WTC11 (cell line): ENCODE measurements around the gene ATP6V1G1. TPM values are rescaled to one million over a fixed set of nuclear protein-coding genes. Genes with fewer than 3 reads are reported as not detected.

Source experiments
- ATAC-seq: fragments of 200-7000 bp; cut with Tn5 transposase; 2 replicates; pipeline ENCODE4 v1.10.0; 2021; ENCODE audit warnings: mild to moderate bottlenecking, moderate library complexity
- CTCF ChIA-PET: fragments of 300-600 bp; sonication (Branson Sonifier 250); formaldehyde crosslinking; loops from one replicate; lab custom pipeline; 2021; ENCODE audit warnings: antibody characterized with exemption; lab: Charles Lee
- POLR2A ChIA-PET: fragments of 350-600 bp; sonication (Branson Sonifier 250); formaldehyde crosslinking; loops from one replicate; lab custom pipeline; 2021; ENCODE audit warnings: antibody characterized with exemption; lab: Charles Lee
- DNase-seq: peaks from one replicate; pipeline ENCODE4 v3.0.0; 2021; ENCODE audit warnings: low spot score
- H3K27ac Mint-ChIP-seq: 2 replicates; pipeline ENCODE4 v1.8.0; 2021; ENCODE audit warnings: mixed read lengths
- H3K27me3 Mint-ChIP-seq: 2 replicates; pipeline ENCODE4 v1.8.0; 2021; ENCODE audit warnings: low read depth, mild to moderate bottlenecking, moderate library complexity, mixed read lengths
- H3K36me3 Mint-ChIP-seq: 2 replicates; pipeline ENCODE4 v1.8.0; 2021; ENCODE audit warnings: mixed read lengths
- H3K4me1 Mint-ChIP-seq: 2 replicates; pipeline ENCODE4 v1.8.0; 2022; ENCODE audit warnings: mixed read lengths
- H3K4me3 Mint-ChIP-seq: 2 replicates; pipeline ENCODE4 v1.8.0; 2021; ENCODE audit warnings: mild to moderate bottlenecking, moderate library complexity, mixed read lengths
- H3K9me3 Mint-ChIP-seq: 2 replicates; pipeline ENCODE4 v1.8.0; 2021; ENCODE audit warnings: mixed read lengths
- ELF4 ChIP-seq: sonication (generic); formaldehyde crosslinking; IDR thresholded peaks from 2 replicates; pipeline ENCODE4 v1.8.1; 2022; ENCODE audit warnings: low read depth, mild to moderate bottlenecking, moderate library complexity, missing genetic modification reagents
- FOXP1 ChIP-seq: sonication (generic); formaldehyde crosslinking; IDR thresholded peaks from 2 replicates; pipeline ENCODE4 v1.8.0; 2022; ENCODE audit warnings: missing genetic modification reagents, mild to moderate bottlenecking, moderate library complexity, borderline replicate concordance
- IRF2 ChIP-seq: sonication (generic); formaldehyde crosslinking; IDR thresholded peaks from 2 replicates; pipeline ENCODE4 v1.8.0; 2022; ENCODE audit warnings: low read depth, missing genetic modification reagents, borderline replicate concordance
- NFYB ChIP-seq: sonication (generic); formaldehyde crosslinking; conservative IDR thresholded peaks from 2 replicates; pipeline ENCODE4 v1.8.0; 2022; ENCODE audit warnings: low read depth, missing genetic modification reagents
- NR3C1 ChIP-seq: sonication (generic); formaldehyde crosslinking; conservative IDR thresholded peaks from 2 replicates; pipeline ENCODE4 v1.8.1; 2023; ENCODE audit warnings: low read depth, mild to moderate bottlenecking, missing genetic modification reagents
- PREB ChIP-seq: sonication (generic); formaldehyde crosslinking; IDR thresholded peaks from 2 replicates; pipeline ENCODE4 v1.8.1; 2022; ENCODE audit warnings: mild to moderate bottlenecking, missing genetic modification reagents, moderate library complexity, borderline replicate concordance
- RELA ChIP-seq: sonication (generic); formaldehyde crosslinking; IDR thresholded peaks from 2 replicates; pipeline ENCODE4 v1.8.1; 2022; ENCODE audit warnings: missing genetic modification reagents, mild to moderate bottlenecking, borderline replicate concordance
- SMAD3 ChIP-seq: sonication (generic); formaldehyde crosslinking; IDR thresholded peaks from 2 replicates; pipeline ENCODE4 v1.8.0; 2022; ENCODE audit warnings: missing genetic modification reagents, mild to moderate bottlenecking, borderline replicate concordance
- SMAD4 ChIP-seq: sonication (generic); formaldehyde crosslinking; IDR thresholded peaks from 2 replicates; pipeline ENCODE4 v1.8.0; 2022; ENCODE audit warnings: mild to moderate bottlenecking, missing genetic modification reagents
- SOX15 ChIP-seq: fragments of 250-450 bp; sonication (Bioruptor Pico); IDR thresholded peaks from 2 replicates; pipeline ENCODE4 v1.9.0; 2021; ENCODE audit warnings: mild to moderate bottlenecking
- SP1 ChIP-seq: sonication (generic); formaldehyde crosslinking; conservative IDR thresholded peaks from 2 replicates; pipeline ENCODE4 v1.8.1; 2022; ENCODE audit warnings: missing genetic modification reagents
- STAT6 ChIP-seq: sonication (generic); formaldehyde crosslinking; conservative IDR thresholded peaks from 2 replicates; pipeline ENCODE4 v1.8.1; 2023; ENCODE audit warnings: mild to moderate bottlenecking, low read depth, missing genetic modification reagents, moderate library complexity
- TEAD1 ChIP-seq: sonication (generic); formaldehyde crosslinking; IDR thresholded peaks from 2 replicates; pipeline ENCODE4 v1.8.0; 2022; ENCODE audit warnings: mild to moderate bottlenecking, missing genetic modification reagents
- ZNF317 ChIP-seq: sonication (generic); formaldehyde crosslinking; IDR thresholded peaks from 2 replicates; pipeline ENCODE4 v1.8.1; 2023; ENCODE audit warnings: low read depth, mild to moderate bottlenecking, moderate library complexity, missing genetic modification reagents, borderline replicate concordance
- ZNF671 ChIP-seq: fragments of 250-450 bp; sonication (Bioruptor Pico); IDR thresholded peaks from 2 replicates; pipeline ENCODE4 v1.8.0; 2021; ENCODE audit warnings: mild to moderate bottlenecking
- total RNA-seq: library from RNA; stranded (reverse); gene quantifications from 3 replicates; pipeline ENCODE4 v1.2.3, GENCODE V29; 2021
- TF ChIP-seq, protein P1 (sequence below): sonication (generic); formaldehyde crosslinking; IDR thresholded peaks from 2 replicates; pipeline ENCODE4 v1.8.1; 2023; ENCODE audit warnings: mild to moderate bottlenecking, missing genetic modification reagents, moderate library complexity
- TF ChIP-seq, protein P2 (sequence below): fragments of 250-450 bp; sonication (Bioruptor Pico); IDR thresholded peaks from 2 replicates; pipeline ENCODE4 v1.9.0; 2021; ENCODE audit warnings: mild to moderate bottlenecking, borderline replicate concordance
- TF ChIP-seq, protein P3 (sequence below): sonication (generic); formaldehyde crosslinking; IDR thresholded peaks from 2 replicates; pipeline ENCODE4 v1.8.1; 2022; ENCODE audit warnings: low read depth, mild to moderate bottlenecking, moderate library complexity, missing genetic modification reagents, borderline replicate concordance
- TF ChIP-seq, protein P4 (sequence below): sonication (generic); formaldehyde crosslinking; IDR thresholded peaks from 2 replicates; pipeline ENCODE4 v1.8.0; 2023; ENCODE audit warnings: mild to moderate bottlenecking, missing genetic modification reagents

Gene ATP6V1G1
- total RNA-seq, 1 experiment from 2014 or later, result 108 TPM

DNA sequence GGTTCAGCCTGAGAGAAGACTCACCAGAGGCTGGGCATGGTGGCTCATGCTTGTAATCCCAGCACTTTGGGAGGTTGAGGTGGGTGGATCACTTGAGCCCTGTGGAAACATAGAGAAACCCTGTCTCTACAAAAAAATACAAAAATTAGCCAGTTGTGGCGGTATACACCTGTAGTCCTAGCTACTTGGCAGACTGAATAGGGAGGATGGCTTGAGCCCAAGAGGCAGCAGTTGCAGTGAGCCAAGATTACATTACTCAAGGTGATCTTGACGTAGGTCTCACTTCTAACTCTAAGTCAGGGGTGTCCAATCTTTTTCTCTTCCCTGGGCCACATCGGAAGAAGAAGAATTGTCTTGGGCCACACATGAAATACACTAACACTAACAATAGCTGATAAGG lies 16.2 kb upstream of the ATP6V1G1 start (continued):
- TF ChIP-seq STAT6 (no peak), SMAD3 (CRISPR knock-in tag) (no peak), TEAD1 (no peak), NFYB (CRISPR knock-in tag) (no peak), NR3C1 (no peak), IRF2 (CRISPR knock-in tag) (no peak)
- TF ChIP-seq, protein P1, sequence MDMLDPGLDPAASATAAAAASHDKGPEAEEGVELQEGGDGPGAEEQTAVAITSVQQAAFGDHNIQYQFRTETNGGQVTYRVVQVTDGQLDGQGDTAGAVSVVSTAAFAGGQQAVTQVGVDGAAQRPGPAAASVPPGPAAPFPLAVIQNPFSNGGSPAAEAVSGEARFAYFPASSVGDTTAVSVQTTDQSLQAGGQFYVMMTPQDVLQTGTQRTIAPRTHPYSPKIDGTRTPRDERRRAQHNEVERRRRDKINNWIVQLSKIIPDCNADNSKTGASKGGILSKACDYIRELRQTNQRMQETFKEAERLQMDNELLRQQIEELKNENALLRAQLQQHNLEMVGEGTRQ (CRISPR knock-in tag), result no peak
- TF ChIP-seq, protein P2, sequence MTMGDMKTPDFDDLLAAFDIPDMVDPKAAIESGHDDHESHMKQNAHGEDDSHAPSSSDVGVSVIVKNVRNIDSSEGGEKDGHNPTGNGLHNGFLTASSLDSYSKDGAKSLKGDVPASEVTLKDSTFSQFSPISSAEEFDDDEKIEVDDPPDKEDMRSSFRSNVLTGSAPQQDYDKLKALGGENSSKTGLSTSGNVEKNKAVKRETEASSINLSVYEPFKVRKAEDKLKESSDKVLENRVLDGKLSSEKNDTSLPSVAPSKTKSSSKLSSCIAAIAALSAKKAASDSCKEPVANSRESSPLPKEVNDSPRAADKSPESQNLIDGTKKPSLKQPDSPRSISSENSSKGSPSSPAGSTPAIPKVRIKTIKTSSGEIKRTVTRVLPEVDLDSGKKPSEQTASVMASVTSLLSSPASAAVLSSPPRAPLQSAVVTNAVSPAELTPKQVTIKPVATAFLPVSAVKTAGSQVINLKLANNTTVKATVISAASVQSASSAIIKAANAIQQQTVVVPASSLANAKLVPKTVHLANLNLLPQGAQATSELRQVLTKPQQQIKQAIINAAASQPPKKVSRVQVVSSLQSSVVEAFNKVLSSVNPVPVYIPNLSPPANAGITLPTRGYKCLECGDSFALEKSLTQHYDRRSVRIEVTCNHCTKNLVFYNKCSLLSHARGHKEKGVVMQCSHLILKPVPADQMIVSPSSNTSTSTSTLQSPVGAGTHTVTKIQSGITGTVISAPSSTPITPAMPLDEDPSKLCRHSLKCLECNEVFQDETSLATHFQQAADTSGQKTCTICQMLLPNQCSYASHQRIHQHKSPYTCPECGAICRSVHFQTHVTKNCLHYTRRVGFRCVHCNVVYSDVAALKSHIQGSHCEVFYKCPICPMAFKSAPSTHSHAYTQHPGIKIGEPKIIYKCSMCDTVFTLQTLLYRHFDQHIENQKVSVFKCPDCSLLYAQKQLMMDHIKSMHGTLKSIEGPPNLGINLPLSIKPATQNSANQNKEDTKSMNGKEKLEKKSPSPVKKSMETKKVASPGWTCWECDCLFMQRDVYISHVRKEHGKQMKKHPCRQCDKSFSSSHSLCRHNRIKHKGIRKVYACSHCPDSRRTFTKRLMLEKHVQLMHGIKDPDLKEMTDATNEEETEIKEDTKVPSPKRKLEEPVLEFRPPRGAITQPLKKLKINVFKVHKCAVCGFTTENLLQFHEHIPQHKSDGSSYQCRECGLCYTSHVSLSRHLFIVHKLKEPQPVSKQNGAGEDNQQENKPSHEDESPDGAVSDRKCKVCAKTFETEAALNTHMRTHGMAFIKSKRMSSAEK (CRISPR knock-in tag), result no peak

- CTCF ChIA-PET, result interaction anchor here (2.5 kb wide), 1 partner anchor 34 kb away, joined by 6 read pairs; no protein-coding TSS in a partner anchor
- ATAC-seq (no peak), DNase-seq (no peak)
- Mint-ChIP-seq H3K36me3 (no peaks in the 10 kb centered on the region), H3K4me1 (peaks cover 10% of the 10 kb centered on the region; the same call in 1 of the 2 replicates), H3K4me3 (no peak overlapping the region), H3K27ac (no peak overlapping the region), H3K27me3 (no peaks in the 10 kb centered on the region; the same call in 1 of the 2 replicates), H3K9me3 (no peaks in the 10 kb centered on the region)
- POLR2A ChIA-PET, result no interaction called here
- TF ChIP-seq SOX15 (no peak), STAT6 (no peak), NFYB (CRISPR knock-in tag) (no peak), FOXP1 (no peak), ZNF671 (CRISPR knock-in tag) (no peak), RELA (CRISPR knock-in tag) (no peak), ZNF317 (CRISPR knock-in tag) (no peak), PREB (no peak), SMAD4 (no peak), ELF4 (CRISPR knock-in tag) (no peak), SP1 (no peak)
- TF ChIP-seq, protein P3, sequence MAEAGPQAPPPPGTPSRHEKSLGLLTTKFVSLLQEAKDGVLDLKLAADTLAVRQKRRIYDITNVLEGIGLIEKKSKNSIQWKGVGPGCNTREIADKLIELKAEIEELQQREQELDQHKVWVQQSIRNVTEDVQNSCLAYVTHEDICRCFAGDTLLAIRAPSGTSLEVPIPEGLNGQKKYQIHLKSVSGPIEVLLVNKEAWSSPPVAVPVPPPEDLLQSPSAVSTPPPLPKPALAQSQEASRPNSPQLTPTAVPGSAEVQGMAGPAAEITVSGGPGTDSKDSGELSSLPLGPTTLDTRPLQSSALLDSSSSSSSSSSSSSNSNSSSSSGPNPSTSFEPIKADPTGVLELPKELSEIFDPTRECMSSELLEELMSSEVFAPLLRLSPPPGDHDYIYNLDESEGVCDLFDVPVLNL (CRISPR knock-in tag), result no peak
- TF ChIP-seq, protein P1 (CRISPR knock-in tag), result no peak
- TF ChIP-seq, protein P4, sequence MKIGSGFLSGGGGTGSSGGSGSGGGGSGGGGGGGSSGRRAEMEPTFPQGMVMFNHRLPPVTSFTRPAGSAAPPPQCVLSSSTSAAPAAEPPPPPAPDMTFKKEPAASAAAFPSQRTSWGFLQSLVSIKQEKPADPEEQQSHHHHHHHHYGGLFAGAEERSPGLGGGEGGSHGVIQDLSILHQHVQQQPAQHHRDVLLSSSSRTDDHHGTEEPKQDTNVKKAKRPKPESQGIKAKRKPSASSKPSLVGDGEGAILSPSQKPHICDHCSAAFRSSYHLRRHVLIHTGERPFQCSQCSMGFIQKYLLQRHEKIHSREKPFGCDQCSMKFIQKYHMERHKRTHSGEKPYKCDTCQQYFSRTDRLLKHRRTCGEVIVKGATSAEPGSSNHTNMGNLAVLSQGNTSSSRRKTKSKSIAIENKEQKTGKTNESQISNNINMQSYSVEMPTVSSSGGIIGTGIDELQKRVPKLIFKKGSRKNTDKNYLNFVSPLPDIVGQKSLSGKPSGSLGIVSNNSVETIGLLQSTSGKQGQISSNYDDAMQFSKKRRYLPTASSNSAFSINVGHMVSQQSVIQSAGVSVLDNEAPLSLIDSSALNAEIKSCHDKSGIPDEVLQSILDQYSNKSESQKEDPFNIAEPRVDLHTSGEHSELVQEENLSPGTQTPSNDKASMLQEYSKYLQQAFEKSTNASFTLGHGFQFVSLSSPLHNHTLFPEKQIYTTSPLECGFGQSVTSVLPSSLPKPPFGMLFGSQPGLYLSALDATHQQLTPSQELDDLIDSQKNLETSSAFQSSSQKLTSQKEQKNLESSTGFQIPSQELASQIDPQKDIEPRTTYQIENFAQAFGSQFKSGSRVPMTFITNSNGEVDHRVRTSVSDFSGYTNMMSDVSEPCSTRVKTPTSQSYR (CRISPR knock-in tag), result no peak
Observed at GRCh38 chr9:114572199-114572598, 15.4 kb upstream of the ATP6V1G1 start.
